PC-3 (cell line): ENCODE results near the gene PAF1. TPM values are rescaled to one million over a fixed set of nuclear protein-coding genes. Genes with fewer than 3 reads are reported as not detected.

Experiments
- ATAC-seq: fragments of 200-7000 bp; cut with Tn5 transposase; 2 replicates; pipeline ENCODE4 v1.9.1; 2020; ENCODE audit warnings: mild to moderate bottlenecking, moderate library complexity
- BruUV-seq: library from RNA; stranded (reverse); fragments of 400-500 nt; replicated peaks from 2 replicates; lab custom pipeline; 2021; lab: Mats Ljungman, UMichigan
- CTCF ChIA-PET: fragments of 300-600 bp; sonication (Branson Sonifier 250); formaldehyde crosslinking; loops from one replicate; lab custom pipeline; 2022; ENCODE audit warnings: antibody characterized with exemption; lab: Charles Lee
- POLR2A ChIA-PET: fragments of 300-600 bp; sonication (Branson Sonifier 250); formaldehyde crosslinking; loops from one replicate; lab custom pipeline; 2022; ENCODE audit warnings: antibody characterized with exemption; ENCODE audit not compliant: unreplicated experiment; lab: Charles Lee
- DNase-seq: peaks from one replicate; pipeline ENCODE4 v3.0.0-alpha.2; 2015
- H2AFZ ChIP-seq: fragments of 300-600 bp; sonication (generic); 2 replicates; pipeline ENCODE4 v1.6.0; 2016; ENCODE audit warnings: antibody characterized with exemption, low read length
- H3F3A ChIP-seq: fragments of 300-600 bp; sonication (generic); one replicate; pipeline ENCODE4 v1.6.0; 2017; ENCODE audit warnings: antibody characterized with exemption, low read length, control low read depth, mild to moderate bottlenecking; ENCODE audit not compliant: unreplicated experiment
- H3K27ac ChIP-seq: fragments of 300-600 bp; sonication (generic); 2 replicates; pipeline ENCODE4 v1.5.1; 2016; ENCODE audit warnings: mild to moderate bottlenecking, low read length
- H3K27me3 ChIP-seq: fragments of 300-600 bp; sonication (generic); 2 replicates; pipeline ENCODE4 v1.6.1; 2016; ENCODE audit warnings: low read length, mixed read lengths
- H3K36me3 ChIP-seq: fragments of 300-600 bp; sonication (generic); 2 replicates; pipeline ENCODE4 v1.6.1; 2016; ENCODE audit warnings: low read depth, mixed run types, low read length, mixed read lengths
- H3K4me1 ChIP-seq: fragments of 300-600 bp; sonication (generic); 2 replicates; pipeline ENCODE4 v1.5.1; 2016; ENCODE audit warnings: low read length; ENCODE audit not compliant: insufficient read depth
- H3K4me2 ChIP-seq: fragments of 300-600 bp; sonication (generic); 2 replicates; pipeline ENCODE4 v1.6.0; 2016; ENCODE audit warnings: low read length
- H3K4me3 ChIP-seq: fragments of 300-600 bp; sonication (generic); 2 replicates; pipeline ENCODE4 v1.5.1; 2016; ENCODE audit warnings: mild to moderate bottlenecking, low read length, mixed read lengths
- H3K79me2 ChIP-seq: fragments of 300-600 bp; sonication (generic); 2 replicates; pipeline ENCODE4 v1.6.1; 2017; ENCODE audit warnings: low read length, mixed read lengths
- H3K9ac ChIP-seq: fragments of 300-600 bp; sonication (generic); 2 replicates; pipeline ENCODE4 v1.6.0; 2016; ENCODE audit warnings: mild to moderate bottlenecking, low read length
- H3K9me2 ChIP-seq: fragments of 300-600 bp; sonication (generic); replicated peaks from 2 replicates; pipeline ENCODE4 v1.6.1; 2016; ENCODE audit warnings: mixed run types, low read length, mixed read lengths
- H3K9me3 ChIP-seq: fragments of 300-600 bp; sonication (generic); 2 replicates; pipeline ENCODE4 v1.6.1; 2016; ENCODE audit warnings: low read length, mixed read lengths
- H4K20me1 ChIP-seq: fragments of 300-600 bp; sonication (generic); 2 replicates; pipeline ENCODE4 v1.6.1; 2016; ENCODE audit warnings: low read length, mixed read lengths
- CTCF ChIP-seq: fragments of 300-600 bp; sonication (generic); conservative IDR thresholded peaks from 2 replicates; pipeline ENCODE4 v1.5.1; 2017; ENCODE audit warnings: antibody characterized with exemption, low read depth, mild to moderate bottlenecking, low read length
- EZH2 ChIP-seq: fragments of 300-600 bp; sonication (generic); IDR thresholded peaks from one replicate; pipeline ENCODE4 v1.6.1; 2017; ENCODE audit warnings: antibody characterized with exemption, mild to moderate bottlenecking, low read length; ENCODE audit not compliant: unreplicated experiment
- EZH2phosphoT487 ChIP-seq: fragments of 300-600 bp; sonication (generic); IDR thresholded peaks from 2 replicates; pipeline ENCODE4 v1.6.1; 2018; ENCODE audit warnings: mild to moderate bottlenecking, antibody characterized with exemption, low read length, borderline replicate concordance
- intact Hi-C: fragments of 100-400 bp; cut with micrococcal nuclease; formaldehyde crosslinking; loops from 2 replicates; pipeline ENCODE4 v1.9.0; 2023
- total RNA-seq: library from RNA; depleted of rRNA; stranded (reverse); fragments of >200 nt; gene quantifications from 2 replicates; pipeline ENCODE4 v1.2.3, GENCODE V29; 2014

PAF1 gene
- total RNA-seq, 1 experiment from 2014 or later: 50.7 TPM

- TF ChIP-seq EZH2 (no peak), CTCF (no peak), EZH2phosphoT487 (no peak)
- no peaks in the 10 kb centered on the region for H3F3A ChIP-seq
- no peaks in the 10 kb centered on the region for H3K9me3 ChIP-seq
- no peaks in the 10 kb centered on the region for H3K79me2 ChIP-seq
- ChIA-PET CTCF (no interaction called here), POLR2A (no interaction called here)
- H3K4me1 ChIP-seq: no peaks in the 10 kb centered on the region
- no peak overlapping the region for H3K4me2 ChIP-seq
- no peaks in the 10 kb centered on the region for H4K20me1 ChIP-seq
- intact Hi-C loops: no loop called here
- ATAC-seq (no peak), DNase-seq (no peak)
- H3K27ac ChIP-seq: no peak overlapping the region
- no peak overlapping the region for H3K9ac ChIP-seq
- no peaks in the 10 kb centered on the region for H3K36me3 ChIP-seq
- no peak overlapping the region for H2AFZ ChIP-seq
- H3K27me3 ChIP-seq: no peaks in the 10 kb centered on the region
- no peak overlapping the region for H3K4me3 ChIP-seq
- no TSS peak for BruUV-seq
- H3K9me2 ChIP-seq: no peaks in the 10 kb centered on the region
Measured at GRCh38 chr19:39420769-39421168, 29.9 kb upstream of the PAF1 start.

DNA sequence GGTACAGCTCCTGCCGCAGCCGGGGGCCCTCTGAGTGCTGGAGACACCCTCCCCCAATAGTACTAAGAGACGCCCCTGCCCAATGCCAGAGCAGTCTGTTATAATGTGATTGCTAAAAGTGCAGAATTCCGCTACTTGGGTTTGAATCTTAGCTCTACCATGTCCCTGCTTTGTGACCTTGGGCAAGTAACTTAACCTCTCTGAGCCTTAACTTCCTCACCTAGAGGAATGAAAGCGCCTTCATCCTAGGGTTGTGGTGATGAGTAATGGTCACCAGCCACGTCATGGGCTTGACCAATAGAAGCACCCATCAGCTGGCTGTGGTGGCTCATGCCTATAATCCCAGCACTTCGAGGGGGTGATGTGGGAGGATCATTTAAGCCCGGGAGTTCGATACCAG lies 28.1 kb upstream of the PAF1 start:
- Histone ChIP-seq H2AFZ (no peak overlapping the region), H3K9me3 (no peaks in the 10 kb centered on the region), H3K9ac (no peak overlapping the region), H3K36me3 (no peaks in the 10 kb centered on the region), H3K9me2 (no peaks in the 10 kb centered on the region), H3K4me2 (no peak overlapping the region), H3K27ac (no peak overlapping the region), H3K79me2 (no peaks in the 10 kb centered on the region), H3K27me3 (no peaks in the 10 kb centered on the region), H3F3A (no peaks in the 10 kb centered on the region), H4K20me1 (no peaks in the 10 kb centered on the region), H3K4me1 (0 out of 2 replicates have a peak, but pooled peaks cover 1% of the 10 kb centered on the region), H3K4me3 (no peak overlapping the region)
- ChIA-PET CTCF (no interaction called here), POLR2A (no interaction called here)
- ATAC-seq (no peak), DNase-seq (no peak)
- BruUV-seq: no TSS peak
- TF ChIP-seq CTCF (no peak), EZH2phosphoT487 (no peak), EZH2 (no peak)
- intact Hi-C loops: no loop called here

DNA sequence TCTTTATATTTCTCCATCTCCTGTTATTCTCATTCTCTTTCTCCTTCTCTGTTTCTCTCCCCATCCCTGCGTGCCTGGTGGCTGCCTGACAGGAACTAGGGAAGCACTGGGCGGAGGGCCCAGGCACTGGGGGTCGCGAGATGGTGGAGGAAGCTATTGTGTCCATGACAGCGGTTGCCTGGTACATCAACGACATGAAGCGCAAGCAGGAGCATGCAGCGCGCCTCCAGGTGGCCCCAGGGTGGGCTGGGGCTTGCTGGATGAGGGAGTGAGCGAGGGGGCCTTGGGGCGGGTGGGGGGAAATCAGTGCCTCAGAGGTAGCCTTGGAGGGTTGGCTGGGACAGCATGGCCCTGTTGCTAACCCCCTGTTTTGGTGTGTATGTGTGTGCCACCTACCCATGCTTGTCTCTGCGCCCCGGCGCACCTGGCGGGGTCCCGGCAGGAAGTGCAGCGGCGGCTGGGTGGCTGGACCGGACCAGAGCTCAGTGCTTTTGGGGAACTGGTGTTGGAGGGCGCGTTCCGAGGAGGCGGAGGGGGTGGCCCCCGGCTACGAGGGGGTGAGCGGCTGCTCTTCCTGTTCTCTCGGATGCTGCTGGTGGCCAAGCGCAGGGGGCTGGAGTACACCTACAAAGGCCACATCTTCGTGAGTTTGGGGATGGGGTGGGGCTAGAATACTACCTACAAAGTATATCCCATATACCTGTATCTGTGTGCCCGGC lies 26.7 kb upstream of the PAF1 start:
- no peaks in the 10 kb centered on the region for H3K9me3 ChIP-seq
- H2AFZ ChIP-seq: no peak overlapping the region
- H3K27me3 ChIP-seq: no peaks in the 10 kb centered on the region
- ChIA-PET POLR2A (no interaction called here), CTCF (no interaction called here)
- H4K20me1 ChIP-seq: no peaks in the 10 kb centered on the region
- no peaks in the 10 kb centered on the region for H3K79me2 ChIP-seq
- H3K9me2 ChIP-seq: no peaks in the 10 kb centered on the region
- no peak overlapping the region for H3K4me2 ChIP-seq
- no peaks in the 10 kb centered on the region for H3K36me3 ChIP-seq
- TF ChIP-seq CTCF: no peak
- TF ChIP-seq EZH2phosphoT487: no peak
- no peak for TF ChIP-seq EZH2
- BruUV-seq: no TSS peak
- H3F3A ChIP-seq: no peaks in the 10 kb centered on the region
- ATAC-seq (no peak), DNase-seq (no peak)
- no peak overlapping the region for H3K27ac ChIP-seq
- intact Hi-C loops: no loop called here
- no peak overlapping the region for H3K4me3 ChIP-seq
- H3K9ac ChIP-seq: no peak overlapping the region
- 0 out of 2 replicates have a peak, but pooled peaks cover 4% of the 10 kb centered on the region for H3K4me1 ChIP-seq
